Measurements from ENCODE around the gene AXIN1.
"Not testable (repeated sequence)": the region's sequence is repeated elsewhere in the genome, so short reads cannot be mapped to it uniquely, and the experiment has no call there.

The AXIN1 gene

GRCh38 chr16:352547-353403, at the start of gene AXIN1:
TSS of gene AXIN1 (minus strand) at chr16:352723. CDS start at chr16:347025, 5,698 bp downstream.
- in situ Hi-C loops (cut with MboI; ENCODE audit: low sequenced_read_pairs): no loop called here

DNA sequence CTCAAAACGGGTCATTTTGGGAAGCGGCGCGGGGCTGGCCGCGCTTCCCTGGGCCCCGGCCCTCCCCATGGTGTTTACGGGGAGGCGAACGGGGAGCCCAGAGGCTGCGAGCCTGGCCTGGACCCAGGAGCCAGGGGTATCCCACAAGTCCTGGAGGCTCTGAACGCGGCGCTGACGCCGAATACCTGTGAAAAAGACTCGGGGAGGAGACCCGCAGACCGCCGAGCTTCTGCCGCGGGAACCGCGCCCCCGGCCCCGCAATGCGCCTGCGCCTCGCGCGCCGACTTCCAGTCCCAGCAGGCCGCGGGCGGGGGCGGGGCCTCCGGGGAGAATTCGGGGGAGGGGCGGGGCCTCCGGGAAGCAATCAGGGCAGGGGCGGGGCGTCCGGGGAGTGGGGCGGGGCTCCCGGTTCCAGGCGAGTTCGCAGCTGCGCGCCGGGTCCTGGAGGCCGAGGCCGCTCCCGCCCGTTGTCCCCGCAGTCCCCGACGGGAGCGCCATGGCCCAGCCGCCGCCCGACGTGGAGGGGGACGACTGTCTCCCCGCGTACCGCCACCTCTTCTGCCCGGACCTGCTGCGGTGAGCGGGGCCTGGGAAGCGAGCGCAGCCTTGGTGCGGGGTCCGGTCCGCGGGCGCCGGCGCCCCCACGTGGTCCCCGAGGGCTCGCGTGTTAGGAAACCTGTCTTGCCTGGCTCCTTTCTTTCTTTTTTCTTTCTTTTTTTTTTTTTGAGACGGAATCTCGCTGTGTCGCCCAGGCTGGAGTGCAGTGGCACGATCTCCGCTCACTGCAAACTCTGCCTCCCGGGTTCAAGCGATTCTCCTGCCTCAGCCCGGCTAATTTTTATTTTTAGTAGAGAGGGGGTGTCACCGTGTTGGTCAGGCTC, 49.2 kb upstream of the AXIN1 start, which contains the start of gene DECR2:
Gene DECR2, plus strand, starts transcription at position 418 of the 881 bp plus-strand sequence. Its CDS starts 79 bp downstream, at position 497.
- in situ Hi-C loops (cut with MboI; ENCODE audit: low sequenced_read_pairs): no loop called here

DNA sequence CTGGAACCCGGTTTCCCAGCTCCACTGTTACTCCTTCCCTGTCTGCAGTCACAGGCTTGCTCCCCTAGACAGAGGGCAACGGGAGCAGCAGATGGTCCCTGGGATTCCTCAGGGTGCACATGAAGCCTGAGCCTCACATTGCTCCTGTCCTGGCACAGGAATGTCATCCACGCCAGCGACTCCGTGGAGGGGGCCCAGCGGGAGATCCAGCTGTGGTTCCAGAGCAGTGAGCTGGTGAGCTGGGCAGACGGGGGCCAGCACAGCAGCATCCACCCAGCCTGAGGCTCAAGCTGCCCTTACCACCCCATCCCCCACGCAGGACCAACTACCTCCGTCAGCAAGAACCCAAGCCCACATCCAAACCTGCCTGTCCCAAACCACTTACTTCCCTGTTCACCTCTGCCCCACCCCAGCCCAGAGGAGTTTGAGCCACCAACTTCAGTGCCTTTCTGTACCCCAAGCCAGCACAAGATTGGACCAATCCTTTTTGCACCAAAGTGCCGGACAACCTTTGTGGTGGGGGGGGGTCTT, 47.6 kb upstream of the AXIN1 start:
- in situ Hi-C loops (cut with MboI; ENCODE audit: low sequenced_read_pairs): no loop called here

DNA sequence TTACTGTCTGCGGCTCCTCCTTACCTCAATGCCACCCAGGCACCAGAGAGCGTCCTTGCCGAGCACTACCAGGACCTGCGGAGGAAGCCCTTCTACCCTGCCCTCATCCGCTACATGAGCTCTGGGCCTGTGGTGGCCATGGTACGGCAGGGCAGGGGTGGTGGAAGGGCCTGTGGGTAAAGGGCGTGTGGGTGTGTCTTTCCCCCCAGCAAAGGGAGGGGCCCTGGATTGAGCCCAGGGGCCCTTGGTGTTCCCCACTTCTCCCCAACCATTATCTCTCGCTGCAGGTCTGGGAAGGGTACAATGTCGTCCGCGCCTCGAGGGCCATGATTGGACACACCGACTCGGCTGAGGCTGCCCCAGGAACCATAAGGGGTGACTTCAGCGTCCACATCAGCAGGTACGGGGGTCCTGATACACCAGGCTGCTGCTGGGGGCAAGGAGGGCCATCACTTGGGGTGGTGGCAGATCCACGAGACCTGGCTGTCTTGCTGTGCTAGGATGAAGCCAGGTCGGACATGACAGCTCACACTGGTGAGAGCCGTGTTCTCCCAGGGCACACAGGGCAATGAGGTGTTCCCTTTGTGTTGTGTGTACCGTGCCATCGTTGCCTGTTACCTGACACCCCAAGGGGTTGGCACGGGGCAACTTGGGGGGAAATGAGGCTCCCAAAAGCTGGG, 47.0 kb upstream of the AXIN1 start:
- in situ Hi-C loops (cut with MboI; ENCODE audit: low sequenced_read_pairs): no loop called here

- in situ Hi-C loops (cut with MboI; ENCODE audit: low sequenced_read_pairs): no loop called here
These were observed 46.2 kb upstream of the AXIN1 start for GRCh38 chr16:398561-399339.

DNA sequence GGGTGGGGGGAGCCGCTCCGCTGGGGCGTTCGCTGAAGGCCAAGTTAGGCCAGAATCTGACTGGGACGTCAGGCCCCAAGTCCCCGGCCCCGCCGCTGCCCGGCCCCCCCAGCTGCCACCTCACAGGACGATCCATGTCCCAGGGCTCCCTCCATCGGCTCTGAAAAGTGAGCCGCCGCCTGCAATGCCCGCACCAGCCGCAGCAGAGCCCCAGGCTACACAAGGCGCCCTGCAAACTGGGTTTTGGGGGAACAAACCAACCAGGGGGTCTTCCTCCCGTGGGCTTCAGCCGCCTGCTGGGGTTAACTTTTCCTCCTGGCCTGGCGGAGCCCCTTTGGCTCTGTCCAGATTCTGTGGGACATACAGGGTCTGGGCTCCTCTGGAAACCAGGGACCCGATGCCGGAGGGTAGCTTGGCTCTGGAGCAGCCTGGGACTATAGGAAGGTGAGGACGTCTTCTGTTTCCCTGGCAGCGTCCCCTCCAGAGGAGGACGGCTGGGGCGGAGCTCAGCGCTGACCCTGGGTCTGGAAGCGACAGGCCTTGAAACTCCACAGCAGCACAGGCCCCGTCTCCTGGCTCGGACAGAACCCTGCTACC, 45.3 kb upstream of the AXIN1 start:
- in situ Hi-C loops (cut with MboI; ENCODE audit: low sequenced_read_pairs): no loop called here

DNA sequence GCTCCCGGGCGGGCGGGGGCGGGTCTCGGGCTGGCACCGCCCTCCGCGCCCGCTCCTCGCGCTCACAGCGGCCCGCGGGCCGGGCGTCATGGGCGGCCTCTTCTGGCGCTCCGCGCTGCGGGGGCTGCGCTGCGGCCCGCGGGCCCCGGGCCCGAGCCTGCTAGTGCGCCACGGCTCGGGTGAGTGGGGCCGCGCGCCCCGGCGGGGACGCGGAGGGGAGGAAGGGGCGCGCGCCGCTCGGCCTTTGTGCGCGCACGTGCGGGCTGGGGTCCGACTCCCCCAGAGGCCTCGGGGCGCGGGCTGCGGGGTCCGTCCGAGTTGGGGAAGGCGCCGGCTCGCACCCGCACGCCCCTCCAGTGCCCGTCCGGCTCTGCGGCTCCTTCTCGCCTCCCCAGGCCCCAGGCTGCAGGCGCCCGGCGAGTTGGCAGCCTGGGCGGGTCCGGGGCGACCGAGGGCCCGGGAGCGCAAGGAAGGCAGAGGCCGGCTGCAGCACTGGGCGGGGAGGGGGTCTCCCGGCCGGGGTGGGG, 44.7 kb upstream of the AXIN1 start, which contains the start of gene NME4:
Gene NME4, plus strand, starts transcription at position 65 of the 527 bp plus-strand sequence. Its CDS starts 24 bp downstream, at position 89.
- in situ Hi-C loops (cut with MboI; ENCODE audit: low sequenced_read_pairs): no loop called here

GRCh38 chr16:396605-397004, 44.1 kb upstream of the AXIN1 start:
- in situ Hi-C loops (cut with MboI; ENCODE audit: low sequenced_read_pairs): no loop called here

- in situ Hi-C loops (cut with MboI; ENCODE audit: low sequenced_read_pairs): no loop called here
These were observed 43.7 kb upstream of the AXIN1 start for GRCh38 chr16:396199-396598.

DNA sequence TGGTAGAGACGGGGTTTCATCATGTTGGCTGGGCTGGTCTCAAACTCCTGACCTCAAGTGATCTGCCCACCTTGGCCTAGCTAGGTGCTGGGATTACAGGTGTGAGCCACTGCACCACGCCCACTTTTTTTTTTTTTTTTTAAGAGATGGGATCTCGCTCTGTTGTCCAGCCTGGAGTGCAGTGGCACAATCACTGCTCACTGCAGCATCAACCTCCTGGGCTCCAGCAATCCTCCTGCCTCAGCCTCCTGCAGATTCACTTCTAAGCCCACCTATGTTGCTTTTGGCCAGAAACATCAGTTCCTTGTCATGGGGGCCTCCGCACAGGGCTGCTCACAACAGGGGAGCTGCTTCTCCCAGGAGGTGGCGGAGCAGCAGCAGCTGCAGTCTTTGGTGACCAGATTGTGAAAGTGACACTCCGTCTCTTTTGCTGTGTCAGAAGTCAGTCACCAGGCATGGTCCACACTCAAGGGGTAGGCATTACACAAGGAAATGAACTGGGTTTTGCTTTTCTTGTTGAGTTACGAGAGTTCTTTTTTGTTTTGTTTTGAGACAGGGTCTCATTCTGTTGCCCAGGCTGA, 40.0 kb upstream of the AXIN1 start:
- in situ Hi-C loops (cut with MboI; ENCODE audit: low sequenced_read_pairs): no loop called here

- in situ Hi-C loops (cut with MboI; ENCODE audit: low sequenced_read_pairs): no loop called here
These were observed 39.4 kb upstream of the AXIN1 start for GRCh38 chr16:391885-392335.

GRCh38 chr16:389352-389751, 36.8 kb upstream of the AXIN1 start:
- in situ Hi-C loops (cut with MboI; ENCODE audit: low sequenced_read_pairs): no loop called here

- in situ Hi-C loops (cut with MboI; ENCODE audit: low sequenced_read_pairs): not testable (repeated sequence)
These were observed 35.5 kb upstream of the AXIN1 start for GRCh38 chr16:387761-388666.

DNA sequence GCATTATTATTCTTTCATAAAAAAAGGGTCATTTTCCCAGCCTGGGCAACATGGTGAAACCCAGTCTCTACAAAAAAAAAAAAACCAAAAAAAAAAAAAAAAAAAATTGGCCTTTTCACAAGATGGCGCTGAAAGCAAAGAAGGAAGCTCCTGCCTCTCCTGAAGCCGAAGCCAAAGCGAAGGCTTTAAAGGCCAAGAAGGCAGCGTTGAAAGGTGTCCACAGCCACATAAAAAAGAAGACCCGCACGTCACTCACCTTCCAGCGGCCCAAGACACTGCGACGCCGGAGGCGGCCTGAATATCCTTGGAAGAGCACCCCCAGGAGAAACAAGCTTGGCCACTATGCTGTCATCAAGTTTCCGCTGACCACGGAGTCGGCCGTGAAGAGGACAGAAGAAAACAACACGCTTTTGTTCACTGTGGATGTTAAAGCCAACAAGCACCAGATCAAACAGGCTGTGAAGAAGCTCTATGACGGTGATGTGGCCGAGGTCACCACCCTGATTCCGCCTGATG, 34.2 kb upstream of the AXIN1 start:
- in situ Hi-C loops (cut with MboI; ENCODE audit: low sequenced_read_pairs): no loop called here

DNA sequence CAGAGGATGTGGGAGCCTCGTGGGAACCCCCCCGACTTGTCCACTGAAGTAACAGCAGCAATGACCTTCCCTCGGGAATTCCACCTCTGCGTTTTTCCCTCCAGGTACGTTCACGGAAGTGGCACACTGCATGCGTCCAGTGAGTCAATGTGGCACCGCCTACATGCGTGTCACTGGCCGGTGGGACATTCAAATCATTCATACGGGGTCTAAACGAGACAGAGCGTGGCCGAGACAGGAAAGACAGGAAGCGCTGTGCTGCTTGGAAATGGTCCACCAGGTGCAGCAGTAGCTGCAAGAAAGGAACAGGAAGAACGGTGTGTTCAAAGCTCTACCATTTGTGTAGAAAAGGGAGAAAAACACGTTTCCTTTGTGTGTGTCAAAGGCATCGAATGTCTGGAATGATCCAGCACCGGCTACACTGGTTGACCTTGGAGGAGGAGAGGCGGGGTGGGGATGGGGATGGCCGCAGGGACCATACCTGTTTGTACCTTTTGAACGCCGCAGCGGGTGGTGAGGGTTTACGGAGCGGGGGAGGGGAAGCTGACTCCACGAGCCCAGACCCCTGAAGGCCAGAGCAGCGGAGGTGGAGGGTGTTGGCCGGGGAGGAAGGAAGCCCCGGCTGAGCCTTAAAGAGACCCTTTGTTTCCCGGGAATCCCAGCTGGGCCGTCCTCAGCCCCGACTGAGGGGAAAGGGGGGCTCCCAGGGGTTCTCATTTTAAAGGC, 31.0 kb upstream of the AXIN1 start:
- in situ Hi-C loops (cut with MboI; ENCODE audit: low sequenced_read_pairs): no loop called here

- in situ Hi-C loops (cut with MboI; ENCODE audit: low sequenced_read_pairs): no loop called here
These were observed 29.5 kb upstream of the AXIN1 start, which contains the start of gene PGAP6 for GRCh38 chr16:381789-382717. TSS of gene PGAP6 (minus strand) at chr16:381978. CDS start at chr16:381821, 157 bp downstream.

Measured in hTERT RPE-1 (cell line).